ENCODE measurements around the gene TBX10. TPM values are rescaled to one million over a fixed set of nuclear protein-coding genes. Genes with fewer than 3 reads are reported as not detected.
"Not testable (repeated sequence)": the region's sequence is repeated elsewhere in the genome, so short reads cannot be mapped to it uniquely, and the experiment has no call there.

The TBX10 gene
- total RNA-seq, 3 donors from 2014 or later: not detected

DNA sequence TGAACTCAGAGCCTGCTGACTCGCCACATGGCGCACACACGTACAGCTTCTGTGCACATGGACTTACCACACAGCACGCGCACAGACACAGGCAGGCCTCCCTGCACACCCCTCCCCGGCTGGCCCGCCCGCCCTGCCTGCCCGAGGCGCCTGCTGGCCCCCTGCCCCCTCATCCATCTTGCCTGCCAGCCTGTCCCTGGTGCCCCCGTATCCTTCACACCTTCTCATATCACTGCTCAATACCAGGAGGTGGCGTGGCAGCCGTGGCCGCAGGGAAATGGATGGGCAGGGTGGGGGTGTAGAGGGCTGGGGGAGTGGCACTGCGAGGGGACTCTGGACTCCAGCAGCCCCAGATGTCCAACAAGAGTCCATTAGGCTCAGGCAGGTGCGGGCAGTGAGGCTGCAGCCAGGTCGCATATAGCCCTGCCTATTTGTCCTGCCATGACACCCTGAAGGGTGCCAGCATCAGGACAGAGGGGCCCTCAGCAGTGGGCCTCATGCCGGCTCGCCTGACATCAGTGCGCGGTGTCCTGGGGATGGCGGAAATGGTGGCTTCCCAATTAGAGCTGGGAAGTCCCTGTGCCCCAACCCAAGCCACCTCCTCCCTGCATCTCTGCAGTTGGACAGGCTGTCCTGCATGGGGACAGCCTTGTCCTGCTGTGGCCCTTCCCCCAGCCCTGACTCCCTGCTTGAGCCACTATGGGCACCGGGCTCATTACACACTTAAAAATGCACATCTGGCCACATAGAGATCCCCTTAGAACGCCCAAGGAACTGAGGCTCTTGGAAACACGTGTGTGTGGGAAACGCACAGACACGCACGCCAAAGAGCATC is 2.0 kb upstream of the TBX10 start:
- Histone ChIP-seq H3K9me3 (no peaks in the 10 kb centered on the region), H3K27me3 (peaks cover 0 to 25% of the 10 kb centered on the region in 2 donors), H3K4me3 (no peak overlapping the region), H3K4me1 (no peaks in the 10 kb centered on the region), H3K27ac (no peak overlapping the region), H3K36me3 (no peaks in the 10 kb centered on the region)
- intact Hi-C loops (cut with DNase I; ENCODE audit: low total_unique reads): no loop called here
- TF ChIP-seq, protein P1, sequence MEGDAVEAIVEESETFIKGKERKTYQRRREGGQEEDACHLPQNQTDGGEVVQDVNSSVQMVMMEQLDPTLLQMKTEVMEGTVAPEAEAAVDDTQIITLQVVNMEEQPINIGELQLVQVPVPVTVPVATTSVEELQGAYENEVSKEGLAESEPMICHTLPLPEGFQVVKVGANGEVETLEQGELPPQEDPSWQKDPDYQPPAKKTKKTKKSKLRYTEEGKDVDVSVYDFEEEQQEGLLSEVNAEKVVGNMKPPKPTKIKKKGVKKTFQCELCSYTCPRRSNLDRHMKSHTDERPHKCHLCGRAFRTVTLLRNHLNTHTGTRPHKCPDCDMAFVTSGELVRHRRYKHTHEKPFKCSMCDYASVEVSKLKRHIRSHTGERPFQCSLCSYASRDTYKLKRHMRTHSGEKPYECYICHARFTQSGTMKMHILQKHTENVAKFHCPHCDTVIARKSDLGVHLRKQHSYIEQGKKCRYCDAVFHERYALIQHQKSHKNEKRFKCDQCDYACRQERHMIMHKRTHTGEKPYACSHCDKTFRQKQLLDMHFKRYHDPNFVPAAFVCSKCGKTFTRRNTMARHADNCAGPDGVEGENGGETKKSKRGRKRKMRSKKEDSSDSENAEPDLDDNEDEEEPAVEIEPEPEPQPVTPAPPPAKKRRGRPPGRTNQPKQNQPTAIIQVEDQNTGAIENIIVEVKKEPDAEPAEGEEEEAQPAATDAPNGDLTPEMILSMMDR (IDR thresholded peaks at IDR 0.05): no peak
- TF ChIP-seq POLR2AphosphoS5 (IDR thresholded peaks at IDR 0.05) (no peak), POLR2A (IDR thresholded peaks at IDR 0.05) (no peak)
- no peak for DNase-seq (ENCODE audit: low spot score in 2 of 2)

DNA sequence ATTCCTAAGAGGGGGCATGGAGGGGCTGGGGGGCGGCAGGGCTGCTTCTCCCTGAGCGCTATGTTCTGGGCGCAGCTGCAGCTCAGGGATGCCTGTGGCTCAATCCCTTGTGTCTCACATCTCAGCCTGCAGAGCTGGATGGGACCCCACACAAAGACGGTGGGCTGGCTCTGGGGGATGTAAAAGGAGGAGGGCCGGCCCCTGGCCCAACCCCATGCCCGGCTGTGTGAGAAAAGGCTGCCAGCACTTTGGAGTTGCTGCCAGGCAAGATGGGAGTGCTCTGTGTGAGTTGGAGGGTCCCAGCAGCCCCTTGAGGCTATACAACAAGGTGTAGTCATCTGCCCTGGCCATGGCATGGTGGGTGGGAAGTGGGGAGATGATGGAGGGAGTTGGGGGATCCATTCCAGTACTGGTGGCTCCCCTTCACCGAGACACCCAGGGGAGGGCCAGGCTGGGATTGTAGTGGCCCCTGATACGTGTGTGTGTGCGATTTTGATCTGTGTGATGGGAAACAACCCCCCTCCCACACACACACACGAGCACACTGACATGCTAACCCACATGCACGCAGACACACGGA is 1.3 kb upstream of the TBX10 start:
- intact Hi-C loops (cut with DNase I; ENCODE audit: low total_unique reads): no loop called here
- Histone ChIP-seq H3K27me3 (peaks cover 0 to 25% of the 10 kb centered on the region in 2 donors), H3K27ac (no peak overlapping the region), H3K4me1 (no peaks in the 10 kb centered on the region), H3K9me3 (no peaks in the 10 kb centered on the region), H3K4me3 (no peak overlapping the region), H3K36me3 (no peaks in the 10 kb centered on the region)
- no peak for DNase-seq (ENCODE audit: low spot score in 2 of 2)
- TF ChIP-seq, protein P1 (IDR thresholded peaks at IDR 0.05): no peak
- no peak for TF ChIP-seq POLR2A (IDR thresholded peaks at IDR 0.05)
- TF ChIP-seq POLR2AphosphoS5 (IDR thresholded peaks at IDR 0.05): no peak

DNA sequence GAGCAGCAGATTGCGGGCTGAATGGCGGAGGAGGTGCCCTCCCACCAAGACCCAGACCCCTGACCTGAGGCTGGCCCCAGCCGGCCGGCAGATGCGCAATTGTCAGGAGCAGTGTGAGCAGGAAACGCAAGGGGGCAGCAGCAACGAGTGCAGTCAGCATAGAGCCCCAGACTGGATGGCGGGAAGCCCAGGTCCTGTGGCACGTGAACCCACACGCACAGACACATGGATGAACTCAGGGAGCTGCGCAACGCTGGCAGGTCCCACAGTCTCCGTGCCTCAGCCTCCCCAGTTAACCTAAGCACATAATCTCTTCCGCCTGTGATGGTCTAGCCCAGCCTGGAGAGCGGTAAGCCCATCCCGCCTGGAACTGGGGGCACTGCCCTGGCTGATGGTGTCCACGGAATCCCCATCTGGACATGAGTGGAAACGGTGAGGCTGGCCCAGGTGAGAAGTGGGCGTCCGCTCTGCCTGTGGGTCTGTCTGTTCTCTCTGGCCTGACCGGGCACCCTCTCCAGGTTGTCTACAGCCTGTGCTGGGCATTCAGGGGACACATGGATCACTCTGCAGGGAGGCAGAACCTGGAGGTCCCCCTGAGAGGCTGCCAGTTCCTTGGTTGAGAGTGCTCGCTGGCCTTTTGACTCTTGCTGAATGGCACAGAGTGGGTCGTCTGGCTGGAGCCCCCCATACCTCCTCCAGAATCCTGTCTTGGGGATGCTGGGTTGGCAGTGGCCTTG is 626 bp upstream of the TBX10 start:
- H3K36me3 ChIP-seq: no peaks in the 10 kb centered on the region
- H3K4me1 ChIP-seq: no peaks in the 10 kb centered on the region
- intact Hi-C loops (cut with DNase I; ENCODE audit: low total_unique reads): no loop called here
- peak; percentile 68 to 79 for DNase-seq (ENCODE audit: low spot score in 2 of 2)
- H3K4me3 ChIP-seq: no peak overlapping the region
- H3K27ac ChIP-seq: no peak overlapping the region
- TF ChIP-seq, protein P1 (IDR thresholded peaks at IDR 0.05): peak; percentile 50 to 72 (median 63)
- no peak for TF ChIP-seq POLR2AphosphoS5 (IDR thresholded peaks at IDR 0.05)
- no peak for TF ChIP-seq POLR2A (IDR thresholded peaks at IDR 0.05)
- peaks cover 0 to 25% of the 10 kb centered on the region in 2 donors for H3K27me3 ChIP-seq
- no peaks in the 10 kb centered on the region for H3K9me3 ChIP-seq

DNA sequence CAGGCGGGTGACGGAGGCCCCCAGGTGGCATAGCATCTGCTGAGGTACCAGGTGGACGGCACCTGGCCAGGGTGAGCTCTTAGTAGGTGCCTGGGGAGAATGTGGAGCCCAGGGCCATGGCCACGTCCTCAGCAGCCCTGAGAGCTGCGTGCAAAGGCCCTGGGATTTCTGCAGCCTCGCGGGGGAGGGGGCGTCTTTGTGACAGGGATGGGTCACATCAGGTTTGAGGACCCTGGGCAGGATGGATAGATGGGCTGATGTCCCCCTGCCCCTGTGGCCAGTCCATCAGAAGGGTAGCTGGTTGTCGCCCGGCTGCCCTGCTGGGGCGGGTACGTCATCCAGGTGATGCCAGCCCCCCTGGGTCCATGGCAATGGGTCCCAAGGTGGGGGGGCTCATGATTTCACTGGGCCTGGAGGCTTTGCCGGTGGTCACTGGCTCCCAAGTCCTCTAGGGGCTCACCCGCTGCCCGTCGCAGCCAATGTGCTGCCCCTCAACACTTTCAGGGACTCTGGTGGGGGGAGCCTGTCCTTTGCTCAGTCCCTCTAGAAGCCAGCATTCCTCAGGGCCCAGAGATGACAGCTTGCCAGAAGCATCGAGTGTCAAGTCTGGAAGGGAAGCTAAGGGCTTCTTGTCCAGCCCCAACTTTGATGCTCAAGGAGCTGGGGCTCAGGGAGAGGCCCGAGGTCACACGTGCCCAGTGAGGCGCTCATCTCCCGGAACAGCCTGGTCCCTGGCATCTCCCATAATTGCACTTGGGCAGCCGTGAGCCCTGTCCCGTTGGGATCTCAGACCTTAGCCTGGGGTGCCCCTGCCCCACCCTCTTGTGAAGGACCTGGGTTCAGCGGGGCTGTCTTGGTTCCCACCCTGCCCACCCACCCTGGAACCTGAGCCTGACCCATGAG is 777 bp downstream of the TBX10 start:
- Histone ChIP-seq H3K4me3 (no peak overlapping the region), H3K27me3 (peaks cover 0 to 25% of the 10 kb centered on the region in 2 donors), H3K27ac (no peak overlapping the region), H3K36me3 (no peaks in the 10 kb centered on the region), H3K9me3 (no peaks in the 10 kb centered on the region), H3K4me1 (no peaks in the 10 kb centered on the region)
- TF ChIP-seq, protein P1 (IDR thresholded peaks at IDR 0.05): no peak
- TF ChIP-seq POLR2A (IDR thresholded peaks at IDR 0.05) (no peak), POLR2AphosphoS5 (IDR thresholded peaks at IDR 0.05) (no peak)
- intact Hi-C loops (cut with DNase I; ENCODE audit: low total_unique reads): no loop called here
- no peak for DNase-seq (ENCODE audit: low spot score in 2 of 2)

DNA sequence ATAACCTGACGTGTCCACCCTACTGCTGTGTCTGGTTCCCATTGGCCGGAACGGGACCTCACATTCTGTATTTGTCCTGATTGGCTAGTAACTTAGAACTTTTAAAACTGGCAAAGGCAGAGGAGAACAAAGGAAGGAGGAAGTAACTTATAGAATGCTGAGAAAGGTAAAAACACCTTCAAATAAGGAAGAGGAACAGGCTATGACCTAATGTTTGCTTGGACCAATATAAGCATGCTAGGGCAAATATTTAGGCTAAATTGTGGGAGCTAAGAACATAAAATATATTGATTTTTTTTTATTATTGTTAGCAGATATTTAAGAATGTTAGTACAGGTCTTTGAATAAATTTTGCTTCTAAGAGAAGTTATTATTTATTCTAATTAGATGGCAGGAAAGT is 2.1 kb downstream of the TBX10 start:
- H3K4me1 ChIP-seq; H3K9me3 ChIP-seq; H3K36me3 ChIP-seq; intact Hi-C loops (cut with DNase I; ENCODE audit: low total_unique reads); H3K4me3 ChIP-seq; DNase-seq (ENCODE audit: low spot score in 2 of 2); H3K27ac ChIP-seq: not testable (repeated sequence)
- peaks cover 0 to 25% of the 10 kb centered on the region in 2 donors for H3K27me3 ChIP-seq
